HEK293 (cell line): ENCODE results near the gene FKBP1C.

Experiments used
- CTCF ChIA-PET: fragments of 350-600 bp; formaldehyde crosslinking; extraction: SDS; loops from one replicate; lab custom pipeline; 2021; ENCODE audit warnings: antibody characterized with exemption; lab: Yijun Ruan, JAX
- POLR2A ChIA-PET: fragments of 300-600 bp; formaldehyde crosslinking; extraction: SDS; loops from one replicate; lab custom pipeline; 2020; ENCODE audit warnings: antibody characterized with exemption, inconsistent platforms; lab: Yijun Ruan, JAX
- H3K27ac ChIP-seq: fragments of 200-500 bp; sonication (Bioruptor generic); 2 replicates; pipeline ENCODE4 v1.5.1; 2014; ENCODE audit warnings: low read depth, low read length, control low read depth, inconsistent platforms; ENCODE audit errors: extremely low read depth
- H3K36me3 ChIP-seq, 2 experiments: fragments of 200-500 bp in 1 of 2; sonication (Bioruptor generic) in 1 of 2; 1 replicate in 1 of 2; 2 replicates in 1 of 2; pipeline ENCODE4 v1.5.1; 2014 to 2017; ENCODE audit warnings: inconsistent platforms in 2 of 2, low read length in 2 of 2; ENCODE audit not compliant: control insufficient read depth in 2 of 2, insufficient read depth in 1 of 2
- H3K4me1 ChIP-seq: fragments of 200-500 bp; sonication (Bioruptor generic); 2 replicates; pipeline ENCODE4 v1.5.1; 2014; ENCODE audit warnings: mild to moderate bottlenecking, low read length, inconsistent platforms; ENCODE audit not compliant: control insufficient read depth, insufficient read depth
- H3K4me3 ChIP-seq: 2 replicates; pipeline ENCODE4 v1.5.1; 2011; ENCODE audit warnings: low read depth, mild to moderate bottlenecking, control low read depth, low read length, moderate library complexity
- H3K9me3 ChIP-seq: fragments of 200-500 bp; sonication (Bioruptor generic); 2 replicates; pipeline ENCODE4 v1.5.1; 2014; ENCODE audit warnings: low read depth, low read length, inconsistent platforms; ENCODE audit not compliant: control insufficient read depth, insufficient read depth
- EGR2 ChIP-seq: fragments of 450-650 bp; formaldehyde crosslinking; IDR thresholded peaks from 2 replicates; pipeline ENCODE4 v1.5.1; 2016; ENCODE audit warnings: low read depth, missing biosample characterization, missing genetic modification characterization
- RBAK ChIP-seq: fragments of 450-650 bp; formaldehyde crosslinking; IDR thresholded peaks from 2 replicates; pipeline ENCODE4 v1.5.1; 2016; ENCODE audit warnings: missing biosample characterization, missing genetic modification characterization
- SP7 ChIP-seq: fragments of 450-650 bp; formaldehyde crosslinking; IDR thresholded peaks from 2 replicates; pipeline ENCODE4 v1.5.1; 2016; ENCODE audit warnings: missing biosample characterization, missing genetic modification characterization
- ZBTB48 ChIP-seq: fragments of 450-650 bp; formaldehyde crosslinking; IDR thresholded peaks from 2 replicates; pipeline ENCODE4 v1.5.1; 2016; ENCODE audit warnings: missing biosample characterization, missing genetic modification characterization
- ZFP3 ChIP-seq: fragments of 450-650 bp; formaldehyde crosslinking; IDR thresholded peaks from 2 replicates; pipeline ENCODE4 v1.5.1; 2016; ENCODE audit warnings: low read depth, missing biosample characterization, missing genetic modification characterization
- ZFP41 ChIP-seq: fragments of 450-650 bp; formaldehyde crosslinking; IDR thresholded peaks from 2 replicates; pipeline ENCODE4 v1.5.1; 2016; ENCODE audit warnings: missing biosample characterization, missing genetic modification characterization, borderline replicate concordance
- ZNF114 ChIP-seq: fragments of 450-650 bp; formaldehyde crosslinking; IDR thresholded peaks from 2 replicates; pipeline ENCODE4 v1.5.0; 2017; ENCODE audit warnings: missing biosample characterization, missing genetic modification characterization
- ZNF138 ChIP-seq: fragments of 450-650 bp; formaldehyde crosslinking; IDR thresholded peaks from 2 replicates; pipeline ENCODE4 v1.5.1; 2016; ENCODE audit warnings: missing biosample characterization, missing genetic modification characterization, borderline replicate concordance
- ZNF211 ChIP-seq: fragments of 450-650 bp; formaldehyde crosslinking; IDR thresholded peaks from 2 replicates; pipeline ENCODE4 v1.5.1; 2016; ENCODE audit warnings: low read depth, missing biosample characterization, missing genetic modification characterization
- ZNF214 ChIP-seq: fragments of 450-650 bp; formaldehyde crosslinking; IDR thresholded peaks from 2 replicates; pipeline ENCODE4 v1.5.1; 2017; ENCODE audit warnings: missing biosample characterization, mild to moderate bottlenecking, missing genetic modification characterization, borderline replicate concordance
- ZNF221 ChIP-seq: fragments of 450-650 bp; formaldehyde crosslinking; IDR thresholded peaks from 2 replicates; pipeline ENCODE4 v1.5.1; 2017; ENCODE audit warnings: missing biosample characterization, missing genetic modification characterization, borderline replicate concordance
- ZNF514 ChIP-seq: fragments of 450-650 bp; formaldehyde crosslinking; IDR thresholded peaks from 2 replicates; pipeline ENCODE4 v1.5.1; 2016; ENCODE audit warnings: missing biosample characterization, missing genetic modification characterization
- ZNF529 ChIP-seq: fragments of 450-650 bp; formaldehyde crosslinking; IDR thresholded peaks from 2 replicates; pipeline ENCODE4 v1.5.1; 2017; ENCODE audit warnings: missing genetic modification characterization, missing biosample characterization; ENCODE audit not compliant: insufficient replicate concordance
- ZNF558 ChIP-seq: fragments of 450-650 bp; formaldehyde crosslinking; IDR thresholded peaks from 2 replicates; pipeline ENCODE4 v1.5.1; 2016; ENCODE audit warnings: missing biosample characterization, missing genetic modification characterization
- ZNF660 ChIP-seq: fragments of 450-650 bp; IDR thresholded peaks from 2 replicates; pipeline ENCODE4 v1.5.1; 2018; ENCODE audit warnings: missing biosample characterization, mild to moderate bottlenecking, missing genetic modification characterization
- ZNF843 ChIP-seq: fragments of 450-650 bp; formaldehyde crosslinking; IDR thresholded peaks from 2 replicates; pipeline ENCODE4 v1.5.1; 2016; ENCODE audit warnings: missing biosample characterization, missing genetic modification characterization
- ZSCAN16 ChIP-seq: fragments of 450-650 bp; formaldehyde crosslinking; IDR thresholded peaks from 2 replicates; pipeline ENCODE4 v1.5.1; 2016; ENCODE audit warnings: missing biosample characterization, missing genetic modification characterization
- TF ChIP-seq, protein P1 (sequence below): fragments of 450-650 bp; formaldehyde crosslinking; IDR thresholded peaks from 2 replicates; pipeline ENCODE4 v1.5.1; 2016; ENCODE audit warnings: missing biosample characterization, missing genetic modification characterization
- TF ChIP-seq, protein P2 (sequence below): fragments of 450-650 bp; formaldehyde crosslinking; IDR thresholded peaks from 2 replicates; pipeline ENCODE4 v1.5.1; 2017; ENCODE audit warnings: missing biosample characterization, missing genetic modification characterization
- TF ChIP-seq, protein P3 (sequence below): fragments of 450-650 bp; formaldehyde crosslinking; IDR thresholded peaks from 2 replicates; pipeline ENCODE4 v1.5.1; 2017; ENCODE audit warnings: missing biosample characterization, missing genetic modification characterization
- TF ChIP-seq, protein P4 (sequence below): sonication (generic); formaldehyde crosslinking; IDR thresholded peaks from 2 replicates; pipeline ENCODE4 v1.8.1; 2022; ENCODE audit warnings: mild to moderate bottlenecking, moderate library complexity, missing genetic modification reagents
- TF ChIP-seq, protein P5 (sequence below): fragments of 450-650 bp; formaldehyde crosslinking; conservative IDR thresholded peaks from 2 replicates; pipeline ENCODE4 v1.5.1; 2016; ENCODE audit warnings: low read depth, missing biosample characterization, missing genetic modification characterization
- TF ChIP-seq, protein P6 (sequence below): fragments of 450-650 bp; formaldehyde crosslinking; IDR thresholded peaks from 2 replicates; pipeline ENCODE4; 2016; ENCODE audit warnings: missing biosample characterization, missing genetic modification characterization

The FKBP1C gene

DNA sequence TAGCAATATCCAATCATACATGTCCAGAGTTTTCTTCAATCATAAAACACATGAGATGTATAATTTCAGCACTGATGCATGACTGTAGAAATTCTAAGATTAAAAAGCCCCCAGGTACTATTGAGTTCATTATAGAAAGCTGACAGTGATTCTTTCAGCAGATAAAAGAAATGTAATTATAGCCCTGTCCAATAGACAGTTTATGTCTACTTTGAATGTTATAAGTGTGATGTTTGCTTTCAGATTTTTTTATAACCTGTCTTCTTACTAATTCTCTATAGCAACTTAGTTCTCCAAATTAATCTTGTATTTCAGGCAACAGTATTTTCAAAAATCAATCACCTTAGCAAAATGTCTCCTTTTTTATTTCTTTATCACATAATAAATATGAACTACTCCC is 13.5 kb upstream of the FKBP1C start (continued):
- TF ChIP-seq, protein P1, sequence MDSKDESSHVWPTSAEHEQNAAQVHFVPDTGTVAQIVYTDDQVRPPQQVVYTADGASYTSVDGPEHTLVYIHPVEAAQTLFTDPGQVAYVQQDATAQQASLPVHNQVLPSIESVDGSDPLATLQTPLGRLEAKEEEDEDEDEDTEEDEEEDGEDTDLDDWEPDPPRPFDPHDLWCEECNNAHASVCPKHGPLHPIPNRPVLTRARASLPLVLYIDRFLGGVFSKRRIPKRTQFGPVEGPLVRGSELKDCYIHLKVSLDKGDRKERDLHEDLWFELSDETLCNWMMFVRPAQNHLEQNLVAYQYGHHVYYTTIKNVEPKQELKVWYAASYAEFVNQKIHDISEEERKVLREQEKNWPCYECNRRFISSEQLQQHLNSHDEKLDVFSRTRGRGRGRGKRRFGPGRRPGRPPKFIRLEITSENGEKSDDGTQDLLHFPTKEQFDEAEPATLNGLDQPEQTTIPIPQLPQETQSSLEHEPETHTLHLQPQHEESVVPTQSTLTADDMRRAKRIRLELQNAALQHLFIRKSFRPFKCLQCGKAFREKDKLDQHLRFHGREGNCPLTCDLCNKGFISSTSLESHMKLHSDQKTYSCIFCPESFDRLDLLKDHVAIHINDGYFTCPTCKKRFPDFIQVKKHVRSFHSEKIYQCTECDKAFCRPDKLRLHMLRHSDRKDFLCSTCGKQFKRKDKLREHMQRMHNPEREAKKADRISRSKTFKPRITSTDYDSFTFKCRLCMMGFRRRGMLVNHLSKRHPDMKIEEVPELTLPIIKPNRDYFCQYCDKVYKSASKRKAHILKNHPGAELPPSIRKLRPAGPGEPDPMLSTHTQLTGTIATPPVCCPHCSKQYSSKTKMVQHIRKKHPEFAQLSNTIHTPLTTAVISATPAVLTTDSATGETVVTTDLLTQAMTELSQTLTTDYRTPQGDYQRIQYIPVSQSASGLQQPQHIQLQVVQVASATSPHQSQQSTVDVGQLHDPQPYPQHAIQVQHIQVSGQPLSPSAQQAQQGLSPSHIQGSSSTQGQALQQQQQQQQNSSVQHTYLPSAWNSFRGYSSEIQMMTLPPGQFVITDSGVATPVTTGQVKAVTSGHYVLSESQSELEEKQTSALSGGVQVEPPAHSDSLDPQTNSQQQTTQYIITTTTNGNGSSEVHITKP = no peak
- no peak for TF ChIP-seq ZNF514 (tag by site-specific recombination)
- no peak for TF ChIP-seq ZFP3 (tag by site-specific recombination)
- no peak for TF ChIP-seq ZNF660 (tag by site-specific recombination)
- TF ChIP-seq, protein P2, sequence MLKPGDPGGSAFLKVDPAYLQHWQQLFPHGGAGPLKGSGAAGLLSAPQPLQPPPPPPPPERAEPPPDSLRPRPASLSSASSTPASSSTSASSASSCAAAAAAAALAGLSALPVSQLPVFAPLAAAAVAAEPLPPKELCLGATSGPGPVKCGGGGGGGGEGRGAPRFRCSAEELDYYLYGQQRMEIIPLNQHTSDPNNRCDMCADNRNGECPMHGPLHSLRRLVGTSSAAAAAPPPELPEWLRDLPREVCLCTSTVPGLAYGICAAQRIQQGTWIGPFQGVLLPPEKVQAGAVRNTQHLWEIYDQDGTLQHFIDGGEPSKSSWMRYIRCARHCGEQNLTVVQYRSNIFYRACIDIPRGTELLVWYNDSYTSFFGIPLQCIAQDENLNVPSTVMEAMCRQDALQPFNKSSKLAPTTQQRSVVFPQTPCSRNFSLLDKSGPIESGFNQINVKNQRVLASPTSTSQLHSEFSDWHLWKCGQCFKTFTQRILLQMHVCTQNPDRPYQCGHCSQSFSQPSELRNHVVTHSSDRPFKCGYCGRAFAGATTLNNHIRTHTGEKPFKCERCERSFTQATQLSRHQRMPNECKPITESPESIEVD (tag by site-specific recombination) = no peak
- no peak for TF ChIP-seq ZNF529 (tag by site-specific recombination)

DNA sequence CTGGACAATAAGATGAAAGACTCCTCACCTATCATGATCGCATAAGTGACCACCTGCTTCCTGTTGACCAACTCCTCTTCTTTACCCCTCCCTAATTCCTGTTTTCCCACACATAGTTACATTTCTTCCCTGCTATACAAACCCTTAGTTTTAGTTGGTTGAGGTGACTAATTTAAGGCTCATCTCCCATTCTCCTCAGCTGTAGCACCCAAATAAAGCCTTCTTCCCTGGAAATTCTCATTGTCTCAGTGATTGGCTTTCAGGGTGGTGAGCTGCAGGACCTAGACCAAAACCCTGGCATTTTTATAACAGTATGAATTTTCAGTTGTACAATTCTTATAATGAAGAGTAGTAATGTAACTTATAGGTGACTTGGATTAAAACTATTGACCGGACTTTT is 2.1 kb downstream of the FKBP1C start:
- POLR2A ChIA-PET = no interaction called here
- Histone ChIP-seq H3K36me3 (no peaks in the 10 kb centered on the region), H3K27ac (no peak overlapping the region), H3K4me1 (no peaks in the 10 kb centered on the region), H3K9me3 (no peaks in the 10 kb centered on the region), H3K4me3 (no peak overlapping the region)
- CTCF ChIA-PET = no interaction called here
- TF ChIP-seq ZNF221 (no peak), ZSCAN16 (tag by site-specific recombination) (no peak), ZNF138 (tag by site-specific recombination) (no peak), ZNF558 (tag by site-specific recombination) (no peak), SP7 (tag by site-specific recombination) (no peak), ZNF529 (tag by site-specific recombination) (no peak), ZBTB48 (no peak), EGR2 (tag by site-specific recombination) (no peak), ZNF843 (tag by site-specific recombination) (no peak), RBAK (tag by site-specific recombination) (no peak), ZNF211 (tag by site-specific recombination) (no peak), ZNF114 (tag by site-specific recombination) (no peak), ZFP41 (no peak), ZNF214 (no peak)
- TF ChIP-seq, protein P3, sequence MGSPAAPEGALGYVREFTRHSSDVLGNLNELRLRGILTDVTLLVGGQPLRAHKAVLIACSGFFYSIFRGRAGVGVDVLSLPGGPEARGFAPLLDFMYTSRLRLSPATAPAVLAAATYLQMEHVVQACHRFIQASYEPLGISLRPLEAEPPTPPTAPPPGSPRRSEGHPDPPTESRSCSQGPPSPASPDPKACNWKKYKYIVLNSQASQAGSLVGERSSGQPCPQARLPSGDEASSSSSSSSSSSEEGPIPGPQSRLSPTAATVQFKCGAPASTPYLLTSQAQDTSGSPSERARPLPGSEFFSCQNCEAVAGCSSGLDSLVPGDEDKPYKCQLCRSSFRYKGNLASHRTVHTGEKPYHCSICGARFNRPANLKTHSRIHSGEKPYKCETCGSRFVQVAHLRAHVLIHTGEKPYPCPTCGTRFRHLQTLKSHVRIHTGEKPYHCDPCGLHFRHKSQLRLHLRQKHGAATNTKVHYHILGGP (tag by site-specific recombination) = no peak
- TF ChIP-seq, protein P4, sequence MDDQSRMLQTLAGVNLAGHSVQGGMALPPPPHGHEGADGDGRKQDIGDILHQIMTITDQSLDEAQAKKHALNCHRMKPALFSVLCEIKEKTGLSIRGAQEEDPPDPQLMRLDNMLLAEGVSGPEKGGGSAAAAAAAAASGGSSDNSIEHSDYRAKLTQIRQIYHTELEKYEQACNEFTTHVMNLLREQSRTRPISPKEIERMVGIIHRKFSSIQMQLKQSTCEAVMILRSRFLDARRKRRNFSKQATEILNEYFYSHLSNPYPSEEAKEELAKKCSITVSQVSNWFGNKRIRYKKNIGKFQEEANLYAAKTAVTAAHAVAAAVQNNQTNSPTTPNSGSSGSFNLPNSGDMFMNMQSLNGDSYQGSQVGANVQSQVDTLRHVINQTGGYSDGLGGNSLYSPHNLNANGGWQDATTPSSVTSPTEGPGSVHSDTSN = no peak
- TF ChIP-seq, protein P5, sequence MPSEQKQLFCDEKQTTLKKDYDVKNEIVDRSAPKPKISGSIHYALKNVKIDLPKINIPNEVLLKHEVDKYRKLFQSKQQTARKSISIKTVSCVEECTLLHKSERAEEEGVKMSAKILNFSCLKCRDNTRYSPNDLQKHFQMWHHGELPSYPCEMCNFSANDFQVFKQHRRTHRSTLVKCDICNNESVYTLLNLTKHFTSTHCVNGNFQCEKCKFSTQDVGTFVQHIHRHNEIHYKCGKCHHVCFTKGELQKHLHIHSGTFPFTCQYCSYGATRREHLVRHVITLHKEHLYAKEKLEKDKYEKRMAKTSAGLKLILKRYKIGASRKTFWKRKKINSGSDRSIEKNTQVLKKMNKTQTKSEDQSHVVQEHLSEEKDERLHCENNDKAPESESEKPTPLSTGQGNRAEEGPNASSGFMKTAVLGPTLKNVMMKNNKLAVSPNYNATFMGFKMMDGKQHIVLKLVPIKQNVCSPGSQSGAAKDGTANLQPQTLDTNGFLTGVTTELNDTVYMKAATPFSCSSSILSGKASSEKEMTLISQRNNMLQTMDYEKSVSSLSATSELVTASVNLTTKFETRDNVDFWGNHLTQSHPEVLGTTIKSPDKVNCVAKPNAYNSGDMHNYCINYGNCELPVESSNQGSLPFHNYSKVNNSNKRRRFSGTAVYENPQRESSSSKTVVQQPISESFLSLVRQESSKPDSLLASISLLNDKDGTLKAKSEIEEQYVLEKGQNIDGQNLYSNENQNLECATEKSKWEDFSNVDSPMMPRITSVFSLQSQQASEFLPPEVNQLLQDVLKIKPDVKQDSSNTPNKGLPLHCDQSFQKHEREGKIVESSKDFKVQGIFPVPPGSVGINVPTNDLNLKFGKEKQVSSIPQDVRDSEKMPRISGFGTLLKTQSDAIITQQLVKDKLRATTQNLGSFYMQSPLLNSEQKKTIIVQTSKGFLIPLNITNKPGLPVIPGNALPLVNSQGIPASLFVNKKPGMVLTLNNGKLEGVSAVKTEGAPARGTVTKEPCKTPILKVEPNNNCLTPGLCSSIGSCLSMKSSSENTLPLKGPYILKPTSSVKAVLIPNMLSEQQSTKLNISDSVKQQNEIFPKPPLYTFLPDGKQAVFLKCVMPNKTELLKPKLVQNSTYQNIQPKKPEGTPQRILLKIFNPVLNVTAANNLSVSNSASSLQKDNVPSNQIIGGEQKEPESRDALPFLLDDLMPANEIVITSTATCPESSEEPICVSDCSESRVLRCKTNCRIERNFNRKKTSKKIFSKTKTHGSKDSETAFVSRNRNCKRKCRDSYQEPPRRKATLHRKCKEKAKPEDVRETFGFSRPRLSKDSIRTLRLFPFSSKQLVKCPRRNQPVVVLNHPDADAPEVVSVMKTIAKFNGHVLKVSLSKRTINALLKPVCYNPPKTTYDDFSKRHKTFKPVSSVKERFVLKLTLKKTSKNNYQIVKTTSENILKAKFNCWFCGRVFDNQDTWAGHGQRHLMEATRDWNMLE (tag by site-specific recombination) = no peak
- TF ChIP-seq, protein P6, sequence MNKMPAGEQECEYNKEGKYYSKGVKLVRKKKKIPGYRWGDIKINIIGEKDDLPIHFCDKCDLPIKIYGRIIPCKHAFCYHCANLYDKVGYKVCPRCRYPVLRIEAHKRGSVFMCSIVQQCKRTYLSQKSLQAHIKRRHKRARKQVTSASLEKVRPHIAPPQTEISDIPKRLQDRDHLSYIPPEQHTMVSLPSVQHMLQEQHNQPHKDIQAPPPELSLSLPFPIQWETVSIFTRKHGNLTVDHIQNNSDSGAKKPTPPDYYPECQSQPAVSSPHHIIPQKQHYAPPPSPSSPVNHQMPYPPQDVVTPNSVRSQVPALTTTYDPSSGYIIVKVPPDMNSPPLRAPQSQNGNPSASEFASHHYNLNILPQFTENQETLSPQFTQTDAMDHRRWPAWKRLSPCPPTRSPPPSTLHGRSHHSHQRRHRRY (tag by site-specific recombination) = no peak
